ENCODE measurements around the gene KRTAP4-4. TPM values are rescaled to one million over a fixed set of nuclear protein-coding genes. Genes with fewer than 3 reads are reported as not detected.

KRTAP4-4 gene
- total RNA-seq, 1 experiment from 2014 or later = not detected

GRCh38 chr17:41151525-41151924 lies 9.0 kb downstream of the KRTAP4-4 start:
- no peak for TF ChIP-seq SOX15 (CRISPR knock-in tag; IDR thresholded peaks at IDR 0.05)
- TF ChIP-seq ZBTB43 (CRISPR knock-in tag; IDR thresholded peaks at IDR 0.05) = no peak
- ATAC-seq (no peak), DNase-seq (ENCODE audit: low spot score) (no peak)
- H3K4me3 Mint-ChIP-seq = no peak overlapping the region
- ChIA-PET POLR2A (no interaction called here), CTCF (no interaction called here)
- H3K4me1 Mint-ChIP-seq = peaks cover 7% of the 10 kb centered on the region; the same call in 1 of the 2 replicates
- H3K27me3 Mint-ChIP-seq (ENCODE audit: low read depth) = no peaks in the 10 kb centered on the region
- H3K36me3 Mint-ChIP-seq = no peaks in the 10 kb centered on the region
- H3K9me3 Mint-ChIP-seq = peaks cover 14% of the 10 kb centered on the region
- no peak overlapping the region for H3K27ac Mint-ChIP-seq

GRCh38 chr17:41150026-41150425 lies 10.5 kb downstream of the KRTAP4-4 start:
- TF ChIP-seq JAZF1 (CRISPR knock-in tag; IDR thresholded peaks at IDR 0.05) (no peak), ATF6 (CRISPR knock-in tag; IDR thresholded peaks at IDR 0.05) (no peak), ATF3 (CRISPR knock-in tag; conservative IDR thresholded peaks at IDR 0.05) (no peak), OVOL2 (CRISPR knock-in tag; IDR thresholded peaks at IDR 0.05; ENCODE audit: borderline replicate concordance) (no peak), EMX1 (CRISPR knock-in tag; IDR thresholded peaks at IDR 0.05) (no peak), AFF4 (CRISPR knock-in tag; IDR thresholded peaks at IDR 0.05; ENCODE audit: borderline replicate concordance) (no peak), USF1 (CRISPR knock-in tag; IDR thresholded peaks at IDR 0.05) (no peak), MLX (CRISPR knock-in tag; IDR thresholded peaks at IDR 0.05) (no peak), TEAD1 (CRISPR knock-in tag; IDR thresholded peaks at IDR 0.05) (no peak), E2F1 (CRISPR knock-in tag; IDR thresholded peaks at IDR 0.05) (no peak), GTF2I (CRISPR knock-in tag; conservative IDR thresholded peaks at IDR 0.05) (no peak), PRRX2 (CRISPR knock-in tag; IDR thresholded peaks at IDR 0.05) (no peak), ZNF425 (CRISPR knock-in tag; conservative IDR thresholded peaks at IDR 0.05) (no peak), ZNF416 (CRISPR knock-in tag; IDR thresholded peaks at IDR 0.05) (no peak), FOXK1 (CRISPR knock-in tag; IDR thresholded peaks at IDR 0.05) (no peak), FOXP1 (CRISPR knock-in tag; IDR thresholded peaks at IDR 0.05; ENCODE audit: borderline replicate concordance) (no peak), MYBL2 (CRISPR knock-in tag; IDR thresholded peaks at IDR 0.05) (no peak)

More at GRCh38 chr17:41150026-41150425, 10.5 kb downstream of the KRTAP4-4 start:
- no peak overlapping the region for H3K27ac Mint-ChIP-seq
- no peaks in the 10 kb centered on the region for H3K27me3 Mint-ChIP-seq (ENCODE audit: low read depth)
- DNase-seq (ENCODE audit: low spot score) = no peak
- H3K36me3 Mint-ChIP-seq = peaks cover 2% of the 10 kb centered on the region
- H3K4me1 Mint-ChIP-seq = peaks cover 8% of the 10 kb centered on the region; the same call in 1 of the 2 replicates
- H3K9me3 Mint-ChIP-seq = peaks cover 14% of the 10 kb centered on the region
- CTCF ChIA-PET = no interaction called here
- no peak for ATAC-seq
- H3K4me3 Mint-ChIP-seq = no peak overlapping the region
- POLR2A ChIA-PET = no interaction called here
